Loucy (cell line): Measurements from ENCODE around the gene FAM8A1.

Experiments used
- H2AFZ ChIP-seq: fragments of 200-600 bp; sonication (generic); 2 replicates; pipeline ENCODE4 v1.6.0; 2016; ENCODE audit warnings: antibody characterized with exemption, mild to moderate bottlenecking, low read length, moderate library complexity
- H3F3A ChIP-seq: fragments of 200-600 bp; 2 replicates; pipeline ENCODE4 v1.6.0; 2016; ENCODE audit warnings: antibody characterized with exemption, low read depth, mild to moderate bottlenecking
- H3K27me3 ChIP-seq: fragments of 200-600 bp; sonication (generic); 2 replicates; pipeline ENCODE4 v1.6.1; 2014; ENCODE audit warnings: low read length, mild to moderate bottlenecking; ENCODE audit not compliant: insufficient read depth, poor library complexity, severe bottlenecking
- H3K36me3 ChIP-seq: fragments of 200-600 bp; sonication (generic); 2 replicates; pipeline ENCODE4 v1.6.1; 2016; ENCODE audit warnings: low read length; ENCODE audit not compliant: insufficient read depth
- H3K4me1 ChIP-seq: fragments of 200-600 bp; sonication (generic); 2 replicates; pipeline ENCODE4 v1.5.1; 2014; ENCODE audit warnings: low read length, mild to moderate bottlenecking; ENCODE audit not compliant: insufficient read depth, poor library complexity, severe bottlenecking
- H3K4me2 ChIP-seq: fragments of 200-600 bp; sonication (generic); 2 replicates; pipeline ENCODE4 v1.6.0; 2014; ENCODE audit warnings: antibody characterized with exemption, low read length, low read depth, mild to moderate bottlenecking; ENCODE audit not compliant: poor library complexity, severe bottlenecking
- H3K4me3 ChIP-seq: fragments of 200-600 bp; sonication (generic); 2 replicates; pipeline ENCODE4 v1.5.1; 2014; ENCODE audit warnings: low read length, mild to moderate bottlenecking, mixed read lengths; ENCODE audit not compliant: poor library complexity, severe bottlenecking
- H3K79me2 ChIP-seq: fragments of 200-600 bp; sonication (generic); 2 replicates; pipeline ENCODE4 v1.6.1; 2014; ENCODE audit warnings: low read length; ENCODE audit not compliant: insufficient read depth
- H3K9ac ChIP-seq: fragments of 200-600 bp; sonication (generic); 2 replicates; pipeline ENCODE4 v1.6.0; 2014; ENCODE audit warnings: mild to moderate bottlenecking, low read depth, low read length, moderate library complexity; ENCODE audit not compliant: poor library complexity, severe bottlenecking
- H3K9me2 ChIP-seq: fragments of 200-600 bp; sonication (generic); replicated peaks from 2 replicates; pipeline ENCODE4 v1.6.1; 2016; ENCODE audit warnings: low read depth, low read length, mixed read lengths
- H3K9me3 ChIP-seq: fragments of 200-600 bp; sonication (generic); 2 replicates; pipeline ENCODE4 v1.6.1; 2014; ENCODE audit warnings: mild to moderate bottlenecking, antibody characterized with exemption, low read length, low read depth; ENCODE audit not compliant: insufficient read depth
- H4K20me1 ChIP-seq: fragments of 200-600 bp; sonication (generic); 2 replicates; pipeline ENCODE4 v1.6.0; 2014; ENCODE audit warnings: antibody characterized with exemption, low read length, mild to moderate bottlenecking; ENCODE audit not compliant: insufficient read depth, poor library complexity, severe bottlenecking
- EZH2phosphoT487 ChIP-seq: fragments of 200-600 bp; IDR thresholded peaks from 2 replicates; pipeline ENCODE4 v1.6.1; 2018; ENCODE audit warnings: antibody characterized with exemption, mild to moderate bottlenecking, moderate library complexity, borderline replicate concordance
- TF ChIP-seq, protein P1 (sequence below): fragments of 200-600 bp; sonication (generic); conservative IDR thresholded peaks from 2 replicates; pipeline ENCODE4 v1.5.1; 2014; ENCODE audit warnings: mild to moderate bottlenecking, antibody characterized with exemption, low read length

The FAM8A1 gene

DNA sequence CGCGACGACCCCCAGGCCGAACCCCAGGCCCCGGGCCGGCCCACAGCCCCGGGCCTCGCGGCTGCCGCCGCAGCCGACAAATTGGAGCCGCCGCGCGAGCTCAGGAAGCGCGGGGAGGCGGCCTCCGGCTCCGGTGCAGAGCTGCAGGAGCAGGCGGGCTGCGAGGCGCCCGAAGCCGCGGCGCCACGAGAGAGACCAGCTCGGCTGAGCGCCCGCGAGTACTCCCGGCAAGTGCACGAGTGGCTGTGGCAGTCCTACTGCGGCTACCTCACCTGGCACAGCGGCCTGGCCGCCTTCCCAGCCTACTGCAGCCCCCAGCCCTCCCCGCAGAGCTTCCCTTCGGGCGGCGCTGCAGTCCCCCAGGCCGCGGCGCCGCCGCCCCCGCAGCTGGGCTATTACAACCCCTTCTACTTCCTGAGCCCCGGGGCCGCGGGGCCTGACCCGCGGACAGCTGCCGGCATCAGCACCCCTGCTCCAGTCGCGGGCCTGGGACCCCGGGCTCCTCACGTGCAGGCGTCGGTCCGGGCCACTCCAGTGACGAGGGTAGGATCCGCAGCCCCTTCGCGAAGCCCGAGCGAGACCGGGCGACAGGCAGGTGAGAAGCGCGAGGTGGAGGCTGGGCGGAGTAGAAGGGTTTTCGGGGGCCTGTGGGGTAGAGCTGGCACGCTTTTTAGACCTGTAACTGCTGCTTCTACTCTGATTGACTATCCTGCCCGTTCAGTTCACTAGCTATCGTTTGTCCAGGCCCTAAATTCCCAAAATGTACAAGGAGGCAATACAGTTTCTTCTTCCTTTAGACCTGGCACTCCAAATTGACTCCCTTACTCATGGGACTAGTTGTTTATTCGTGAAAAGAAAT lies 654 bp downstream of the FAM8A1 start:
- H2AFZ ChIP-seq, result peak overlapping the region; percentile 67
- peak overlapping the region; percentile 75 for H3K9ac ChIP-seq
- H3K27me3 ChIP-seq, result no peaks in the 10 kb centered on the region
- H4K20me1 ChIP-seq, result peaks cover 22% of the 10 kb centered on the region
- no peaks in the 10 kb centered on the region for H3K9me2 ChIP-seq
- H3F3A ChIP-seq, result no peaks in the 10 kb centered on the region
- H3K36me3 ChIP-seq, result no peaks in the 10 kb centered on the region
- H3K4me1 ChIP-seq, result peaks cover 36% of the 10 kb centered on the region
- peaks cover 22% of the 10 kb centered on the region for H3K79me2 ChIP-seq
- H3K9me3 ChIP-seq, result no peaks in the 10 kb centered on the region
- peak overlapping the region; percentile 84 for H3K4me2 ChIP-seq
- TF ChIP-seq, protein P1, sequence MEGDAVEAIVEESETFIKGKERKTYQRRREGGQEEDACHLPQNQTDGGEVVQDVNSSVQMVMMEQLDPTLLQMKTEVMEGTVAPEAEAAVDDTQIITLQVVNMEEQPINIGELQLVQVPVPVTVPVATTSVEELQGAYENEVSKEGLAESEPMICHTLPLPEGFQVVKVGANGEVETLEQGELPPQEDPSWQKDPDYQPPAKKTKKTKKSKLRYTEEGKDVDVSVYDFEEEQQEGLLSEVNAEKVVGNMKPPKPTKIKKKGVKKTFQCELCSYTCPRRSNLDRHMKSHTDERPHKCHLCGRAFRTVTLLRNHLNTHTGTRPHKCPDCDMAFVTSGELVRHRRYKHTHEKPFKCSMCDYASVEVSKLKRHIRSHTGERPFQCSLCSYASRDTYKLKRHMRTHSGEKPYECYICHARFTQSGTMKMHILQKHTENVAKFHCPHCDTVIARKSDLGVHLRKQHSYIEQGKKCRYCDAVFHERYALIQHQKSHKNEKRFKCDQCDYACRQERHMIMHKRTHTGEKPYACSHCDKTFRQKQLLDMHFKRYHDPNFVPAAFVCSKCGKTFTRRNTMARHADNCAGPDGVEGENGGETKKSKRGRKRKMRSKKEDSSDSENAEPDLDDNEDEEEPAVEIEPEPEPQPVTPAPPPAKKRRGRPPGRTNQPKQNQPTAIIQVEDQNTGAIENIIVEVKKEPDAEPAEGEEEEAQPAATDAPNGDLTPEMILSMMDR, result no peak
- TF ChIP-seq EZH2phosphoT487, result no peak
- peak overlapping the region; percentile 80 for H3K4me3 ChIP-seq

DNA sequence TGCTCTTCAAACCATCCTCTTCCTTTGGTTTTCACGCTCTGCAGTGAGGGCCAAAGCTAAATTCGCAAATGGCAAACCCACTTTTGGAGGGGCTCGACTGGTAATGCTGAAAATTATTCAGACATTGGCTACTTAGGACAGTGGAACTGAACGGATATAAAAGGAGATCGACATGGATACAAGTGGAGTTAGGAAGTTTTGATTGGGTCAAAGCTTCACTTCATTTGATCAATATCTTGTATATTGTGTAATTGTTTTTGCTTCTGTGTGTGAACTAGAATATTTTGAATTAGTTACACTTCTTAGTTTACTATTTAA lies 1.2 kb downstream of the FAM8A1 start:
- no peaks in the 10 kb centered on the region for H3F3A ChIP-seq
- peak overlapping the region; percentile 75 for H3K9ac ChIP-seq
- H3K36me3 ChIP-seq, result no peaks in the 10 kb centered on the region
- peaks cover 22% of the 10 kb centered on the region for H3K79me2 ChIP-seq
- no peaks in the 10 kb centered on the region for H3K9me3 ChIP-seq
- H3K4me1 ChIP-seq, result peaks cover 36% of the 10 kb centered on the region
- peak overlapping the region; percentile 84 for H3K4me2 ChIP-seq
- H3K27me3 ChIP-seq, result no peaks in the 10 kb centered on the region
- peaks cover 22% of the 10 kb centered on the region for H4K20me1 ChIP-seq
- H3K9me2 ChIP-seq, result no peaks in the 10 kb centered on the region
- TF ChIP-seq EZH2phosphoT487, result no peak
- TF ChIP-seq, protein P1, result no peak
- peak overlapping the region; percentile 67 for H2AFZ ChIP-seq
- H3K4me3 ChIP-seq, result peak overlapping the region; percentile 80

- Histone ChIP-seq H3K4me2 (peak overlapping the region; percentile 84), H3K9me3 (no peaks in the 10 kb centered on the region), H3F3A (no peaks in the 10 kb centered on the region), H3K9ac (no peak overlapping the region), H3K27me3 (no peaks in the 10 kb centered on the region), H3K36me3 (no peaks in the 10 kb centered on the region), H3K4me1 (peaks cover 36% of the 10 kb centered on the region), H2AFZ (no peak overlapping the region), H4K20me1 (peaks cover 22% of the 10 kb centered on the region), H3K9me2 (no peaks in the 10 kb centered on the region), H3K79me2 (peaks cover 22% of the 10 kb centered on the region), H3K4me3 (peak overlapping the region; percentile 35)
- no peak for TF ChIP-seq EZH2phosphoT487
Measured at GRCh38 chr6:17602888-17603287, 2.8 kb downstream of the FAM8A1 start.
